Transverse colon (tissue), 4 donors: ENCODE measurements around the gene TPCN2.

Source experiments
- EP300 ChIP-seq: sonication (generic); formaldehyde crosslinking; IDR thresholded peaks from one replicate; pipeline ENCODE4 v1.6.1; 2017; ENCODE audit warnings: antibody characterized with exemption, low read depth
- POLR2AphosphoS5 ChIP-seq, 3 donors: sonication (generic); formaldehyde crosslinking; IDR thresholded peaks; one replicate each; pipeline ENCODE4 v1.6.1; 2016; ENCODE audit warnings: antibody characterized with exemption in 3 of 3
- TF ChIP-seq, protein P1 (sequence below), 5 experiments: fragments of 200-600 bp in 3 of 5; fragments of 450-650 bp in 2 of 5; sonication (generic) in 3 of 5; IDR thresholded peaks; 1 replicate in 2 of 5; 2 replicates in 3 of 5; pipeline ENCODE4 v1.5.1; 2016 to 2017; ENCODE audit warnings: antibody characterized with exemption in 5 of 5, inconsistent platforms in 3 of 5, mild to moderate bottlenecking in 2 of 5, moderate library complexity in 1 of 5

- TF ChIP-seq, protein P1, sequence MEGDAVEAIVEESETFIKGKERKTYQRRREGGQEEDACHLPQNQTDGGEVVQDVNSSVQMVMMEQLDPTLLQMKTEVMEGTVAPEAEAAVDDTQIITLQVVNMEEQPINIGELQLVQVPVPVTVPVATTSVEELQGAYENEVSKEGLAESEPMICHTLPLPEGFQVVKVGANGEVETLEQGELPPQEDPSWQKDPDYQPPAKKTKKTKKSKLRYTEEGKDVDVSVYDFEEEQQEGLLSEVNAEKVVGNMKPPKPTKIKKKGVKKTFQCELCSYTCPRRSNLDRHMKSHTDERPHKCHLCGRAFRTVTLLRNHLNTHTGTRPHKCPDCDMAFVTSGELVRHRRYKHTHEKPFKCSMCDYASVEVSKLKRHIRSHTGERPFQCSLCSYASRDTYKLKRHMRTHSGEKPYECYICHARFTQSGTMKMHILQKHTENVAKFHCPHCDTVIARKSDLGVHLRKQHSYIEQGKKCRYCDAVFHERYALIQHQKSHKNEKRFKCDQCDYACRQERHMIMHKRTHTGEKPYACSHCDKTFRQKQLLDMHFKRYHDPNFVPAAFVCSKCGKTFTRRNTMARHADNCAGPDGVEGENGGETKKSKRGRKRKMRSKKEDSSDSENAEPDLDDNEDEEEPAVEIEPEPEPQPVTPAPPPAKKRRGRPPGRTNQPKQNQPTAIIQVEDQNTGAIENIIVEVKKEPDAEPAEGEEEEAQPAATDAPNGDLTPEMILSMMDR (IDR thresholded peaks at IDR 0.05), result no peak
- TF ChIP-seq EP300 (no peak), POLR2AphosphoS5 (IDR thresholded peaks at IDR 0.05) (no peak)
Measured at GRCh38 chr11:69148806-69149205, 100.1 kb downstream of the TPCN2 start.
